H9 (cell line): ENCODE measurements around the gene SCRN3. TPM values are rescaled to one million over a fixed set of nuclear protein-coding genes. Genes with fewer than 3 reads are reported as not detected.
"Not testable (repeated sequence)": the region's sequence is repeated elsewhere in the genome, so short reads cannot be mapped to it uniquely, and the experiment has no call there.

Source experiments
- DNase-seq: peaks from one replicate; pipeline ENCODE4 v3.0.0-alpha.2; 2017
- H2AFZ ChIP-seq: one replicate; pipeline ENCODE4 v1.6.1; 2013; ENCODE audit warnings: mild to moderate bottlenecking, low read length, control low read depth, moderate library complexity
- H2AK5ac ChIP-seq: 2 replicates; pipeline ENCODE4 v1.6.1; 2013; ENCODE audit warnings: low read length, control low read depth, mixed read lengths; ENCODE audit not compliant: insufficient read length
- H2BK120ac ChIP-seq: one replicate; pipeline ENCODE4 v1.6.1; 2013; ENCODE audit warnings: low read depth, mild to moderate bottlenecking, low read length, control low read depth, inconsistent platforms; ENCODE audit not compliant: poor library complexity, severe bottlenecking
- H2BK12ac ChIP-seq: 2 replicates; pipeline ENCODE4 v1.6.1; 2013; ENCODE audit warnings: low read length, control low read depth, mixed read lengths, low read depth; ENCODE audit not compliant: insufficient read length
- H2BK15ac ChIP-seq: 2 replicates; pipeline ENCODE4 v1.6.1; 2013; ENCODE audit warnings: low read depth, low read length, control low read depth
- H2BK20ac ChIP-seq: one replicate; pipeline ENCODE4 v1.6.1; 2013; ENCODE audit warnings: low read depth, mild to moderate bottlenecking, low read length, control low read depth, inconsistent platforms; ENCODE audit not compliant: poor library complexity, severe bottlenecking
- H2BK5ac ChIP-seq: 2 replicates; pipeline ENCODE4 v1.6.1; 2013; ENCODE audit warnings: low read length, control low read depth, mixed read lengths; ENCODE audit not compliant: insufficient read length
- H3K14ac ChIP-seq: 2 replicates; pipeline ENCODE4 v1.6.1; 2013; ENCODE audit warnings: low read length, control low read depth; ENCODE audit not compliant: insufficient read depth
- H3K18ac ChIP-seq: 2 replicates; pipeline ENCODE4 v1.6.1; 2013; ENCODE audit warnings: low read depth, mild to moderate bottlenecking, mixed read lengths, low read length, control low read depth; ENCODE audit not compliant: insufficient read length
- H3K23ac ChIP-seq: 2 replicates; pipeline ENCODE4 v1.6.1; 2013; ENCODE audit warnings: low read length, control low read depth, mixed read lengths, low read depth; ENCODE audit not compliant: insufficient read length
- H3K23me2 ChIP-seq: 2 replicates; pipeline ENCODE4 v1.6.1; 2013; ENCODE audit warnings: low read depth, mild to moderate bottlenecking, mixed read lengths, low read length, control low read depth; ENCODE audit not compliant: insufficient read length, poor library complexity, severe bottlenecking
- H3K27ac ChIP-seq: 2 replicates; pipeline ENCODE4 v1.5.1; 2013; ENCODE audit warnings: low read length, control low read depth, mixed read lengths, low read depth; ENCODE audit not compliant: insufficient read length
- H3K27me3 ChIP-seq: 2 replicates; pipeline ENCODE4 v1.6.1; 2013; ENCODE audit warnings: low read length, control low read depth, inconsistent platforms; ENCODE audit not compliant: insufficient read depth
- H3K4ac ChIP-seq: 2 replicates; pipeline ENCODE4 v1.6.1; 2013; ENCODE audit warnings: low read depth, mild to moderate bottlenecking, control low read depth, inconsistent platforms, low read length, moderate library complexity
- H3K4me1 ChIP-seq: 2 replicates; pipeline ENCODE4 v1.6.1; 2013; ENCODE audit warnings: low read length, control low read depth, inconsistent platforms; ENCODE audit not compliant: insufficient read depth
- H3K4me2 ChIP-seq: 2 replicates; pipeline ENCODE4 v1.6.1; 2013; ENCODE audit warnings: low read length, control low read depth, mixed read lengths; ENCODE audit not compliant: insufficient read length, insufficient read depth
- H3K56ac ChIP-seq: 2 replicates; pipeline ENCODE4 v1.6.1; 2013; ENCODE audit warnings: low read depth, mild to moderate bottlenecking, mixed read lengths, low read length, control low read depth; ENCODE audit not compliant: insufficient read length
- H3K79me1 ChIP-seq: 2 replicates; pipeline ENCODE4 v1.6.1; 2013; ENCODE audit warnings: low read depth, mild to moderate bottlenecking, moderate library complexity, low read length, control low read depth, inconsistent platforms; ENCODE audit not compliant: insufficient read depth, poor library complexity, severe bottlenecking
- H3K79me2 ChIP-seq: 2 replicates; pipeline ENCODE4 v1.6.1; 2013; ENCODE audit warnings: low read length, control low read depth, inconsistent platforms; ENCODE audit not compliant: insufficient read depth
- H3K9ac ChIP-seq: 2 replicates; pipeline ENCODE4 v1.6.1; 2013; ENCODE audit warnings: low read length, control low read depth, mixed read lengths; ENCODE audit not compliant: insufficient read length; ENCODE audit errors: extremely low read depth
- H3K9me3 ChIP-seq: one replicate; pipeline ENCODE4 v1.6.1; 2013; ENCODE audit warnings: low read depth, low read length, inconsistent platforms; ENCODE audit not compliant: control insufficient read depth
- H3T11ph ChIP-seq: one replicate; pipeline ENCODE4 v1.6.1; 2013; ENCODE audit warnings: mild to moderate bottlenecking, low read length, control low read depth, inconsistent platforms
- H4K20me1 ChIP-seq: one replicate; pipeline ENCODE4 v1.6.1; 2013; ENCODE audit not compliant: control insufficient read depth, insufficient read length, insufficient read depth
- H4K5ac ChIP-seq: 2 replicates; pipeline ENCODE4 v1.6.1; 2013; ENCODE audit warnings: low read depth, mild to moderate bottlenecking, mixed read lengths, low read length, control low read depth; ENCODE audit not compliant: insufficient read length
- H4K8ac ChIP-seq: replicated peaks from 2 replicates; pipeline ENCODE4 v1.6.1; 2013; ENCODE audit warnings: low read length, control low read depth, mixed read lengths, low read depth; ENCODE audit not compliant: insufficient read length
- H4K91ac ChIP-seq: 2 replicates; pipeline ENCODE4 v1.6.1; 2013; ENCODE audit warnings: low read depth, mild to moderate bottlenecking, moderate library complexity, mixed read lengths, low read length, control low read depth; ENCODE audit not compliant: insufficient read length
- H3K27ac Mint-ChIP-seq, 3 experiments: 2 replicates in 2 of 3; 3 replicates in 1 of 3; pipeline ENCODE4 v1.8.0; 2020 to 2021; ENCODE audit warnings: mixed read lengths in 3 of 3, mild to moderate bottlenecking in 1 of 3, moderate library complexity in 1 of 3
- H3K27me3 Mint-ChIP-seq: 2 replicates; pipeline ENCODE4 v1.8.0; 2021; ENCODE audit warnings: low read depth, mild to moderate bottlenecking, moderate library complexity, mixed read lengths
- H3K36me3 Mint-ChIP-seq, 3 experiments: 2 replicates in 2 of 3; 3 replicates in 1 of 3; pipeline ENCODE4 v1.8.0; 2020 to 2021; ENCODE audit warnings: low read depth in 3 of 3, mixed read lengths in 3 of 3; ENCODE audit not compliant: insufficient read depth in 1 of 3
- H3K4me1 Mint-ChIP-seq, 2 experiments: 2 replicates each; pipeline ENCODE4 v1.8.0; 2020; ENCODE audit warnings: mixed read lengths in 2 of 2
- H3K4me3 Mint-ChIP-seq, 2 experiments: 2 replicates in 1 of 2; 3 replicates in 1 of 2; pipeline ENCODE4 v1.8.0; 2020 to 2021; ENCODE audit warnings: mild to moderate bottlenecking in 2 of 2, mixed read lengths in 2 of 2, moderate library complexity in 1 of 2
- H3K9me3 Mint-ChIP-seq, 2 experiments: 2 replicates in 1 of 2; 3 replicates in 1 of 2; pipeline ENCODE4 v1.8.0; 2020; ENCODE audit warnings: mild to moderate bottlenecking in 2 of 2, mixed read lengths in 2 of 2, moderate library complexity in 1 of 2
- WGBS: extraction: QIAGEN DNeasy Blood & Tissue Kit; methylation state at CpG from one replicate; pipeline ENCODE4 v1.1.7; 2013; ENCODE audit warnings: missing lambda C conversion rate, low lambda C conversion rate, mixed read lengths; ENCODE audit not compliant: insufficient read length; ENCODE audit errors: extremely low coverage; 5-methylcytosine and 5-hydroxymethylcytosine counted together
- total RNA-seq: library from RNA; stranded (reverse); gene quantifications from 2 replicates; pipeline ENCODE4 v1.2.1, GENCODE V29; 2021
- TF ChIP-seq, protein P1 (sequence below): fragments of 200-600 bp; sonication (generic); conservative IDR thresholded peaks from 3 replicates; pipeline ENCODE4 v1.8.0; 2021; ENCODE audit warnings: antibody characterized with exemption, mild to moderate bottlenecking

SCRN3 gene
- total RNA-seq, 1 experiment from 2014 or later, result 8.7 TPM

DNA sequence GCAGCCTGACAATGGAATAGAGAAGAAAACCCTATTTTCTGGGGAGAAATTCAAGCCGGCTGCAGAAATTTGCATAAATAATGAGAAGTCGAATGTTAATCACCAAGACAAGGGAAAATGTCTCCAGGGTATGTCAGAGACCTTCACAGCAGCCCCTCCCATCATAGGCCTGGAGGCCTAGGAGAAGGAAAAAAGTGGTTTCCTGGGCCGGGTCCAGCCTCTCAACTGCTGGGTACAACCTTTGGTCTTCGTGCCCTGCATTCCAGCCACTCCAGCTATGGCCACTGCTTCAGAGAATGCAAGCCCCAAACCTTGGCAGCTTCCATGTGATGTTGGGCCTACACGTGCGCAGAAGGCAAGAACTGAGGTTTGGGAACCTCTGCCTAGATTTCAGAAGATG is 6.0 kb upstream of the SCRN3 start:
- no peaks in the 10 kb centered on the region for H3K27me3 Mint-ChIP-seq

GRCh38 chr2:174390303-174390702 is 5.2 kb upstream of the SCRN3 start:
- not testable (repeated sequence) for H3K79me1 ChIP-seq, H3K14ac ChIP-seq, H3K79me2 ChIP-seq, H3K4ac ChIP-seq, H3K4me2 ChIP-seq, H3K27me3 ChIP-seq, H2BK120ac ChIP-seq, H4K8ac ChIP-seq, H3K9me3 Mint-ChIP-seq, H3K4me1 ChIP-seq, H2BK12ac ChIP-seq, H4K20me1 ChIP-seq, H2BK20ac ChIP-seq, H3K27me3 Mint-ChIP-seq, H4K91ac ChIP-seq, H2AK5ac ChIP-seq, DNase-seq, H3K27ac ChIP-seq, H3K18ac ChIP-seq, H2AFZ ChIP-seq, H3K23ac ChIP-seq, H3K23me2 ChIP-seq, H2BK15ac ChIP-seq, H3K9me3 ChIP-seq, H3K4me1 Mint-ChIP-seq, H3K27ac Mint-ChIP-seq, H3K36me3 Mint-ChIP-seq, H3T11ph ChIP-seq, H3K56ac ChIP-seq, H4K5ac ChIP-seq, H3K4me3 Mint-ChIP-seq, H2BK5ac ChIP-seq, H3K9ac ChIP-seq
- WGBS, result no CpG with 5 or more reads among the region's 3 CpGs

More for the DNA sequence above, 6.0 kb upstream of the SCRN3 start:
- Histone ChIP-seq H3K27me3 (no peaks in the 10 kb centered on the region), H3K56ac (no peak overlapping the region), H3K79me2 (no peaks in the 10 kb centered on the region), H2BK12ac (no peak overlapping the region), H4K20me1 (no peaks in the 10 kb centered on the region), H2BK20ac (no peak overlapping the region), H3T11ph (no peak overlapping the region), H3K9ac (no peak overlapping the region), H3K4me2 (no peak overlapping the region), H3K4ac (no peak overlapping the region), H3K79me1 (peaks cover 2% of the 10 kb centered on the region), H3K9me3 (no peaks in the 10 kb centered on the region), H3K27ac (no peak overlapping the region), H3K18ac (no peak overlapping the region), H2BK120ac (no peak overlapping the region), H3K23ac (no peak overlapping the region), H3K23me2 (no peaks in the 10 kb centered on the region), H2BK15ac (no peak overlapping the region), H4K8ac (no peak overlapping the region), H2BK5ac (no peak overlapping the region), H4K91ac (no peak overlapping the region), H3K14ac (no peak overlapping the region), H3K4me1 (no peaks in the 10 kb centered on the region), H2AFZ (no peak overlapping the region), H2AK5ac (no peak overlapping the region), H4K5ac (no peak overlapping the region)
- no peak for DNase-seq
- TF ChIP-seq, protein P1, sequence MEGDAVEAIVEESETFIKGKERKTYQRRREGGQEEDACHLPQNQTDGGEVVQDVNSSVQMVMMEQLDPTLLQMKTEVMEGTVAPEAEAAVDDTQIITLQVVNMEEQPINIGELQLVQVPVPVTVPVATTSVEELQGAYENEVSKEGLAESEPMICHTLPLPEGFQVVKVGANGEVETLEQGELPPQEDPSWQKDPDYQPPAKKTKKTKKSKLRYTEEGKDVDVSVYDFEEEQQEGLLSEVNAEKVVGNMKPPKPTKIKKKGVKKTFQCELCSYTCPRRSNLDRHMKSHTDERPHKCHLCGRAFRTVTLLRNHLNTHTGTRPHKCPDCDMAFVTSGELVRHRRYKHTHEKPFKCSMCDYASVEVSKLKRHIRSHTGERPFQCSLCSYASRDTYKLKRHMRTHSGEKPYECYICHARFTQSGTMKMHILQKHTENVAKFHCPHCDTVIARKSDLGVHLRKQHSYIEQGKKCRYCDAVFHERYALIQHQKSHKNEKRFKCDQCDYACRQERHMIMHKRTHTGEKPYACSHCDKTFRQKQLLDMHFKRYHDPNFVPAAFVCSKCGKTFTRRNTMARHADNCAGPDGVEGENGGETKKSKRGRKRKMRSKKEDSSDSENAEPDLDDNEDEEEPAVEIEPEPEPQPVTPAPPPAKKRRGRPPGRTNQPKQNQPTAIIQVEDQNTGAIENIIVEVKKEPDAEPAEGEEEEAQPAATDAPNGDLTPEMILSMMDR, result no peak
- H3K4me1 Mint-ChIP-seq, result peaks cover 4 to 5% of the 10 kb centered on the region in 2 experiments
- WGBS, result no CpG with 5 or more reads among the region's 6 CpGs
- H3K4me3 Mint-ChIP-seq, result no peak overlapping the region
- peaks cover 2 to 8% (median 4%) of the 10 kb centered on the region in 3 experiments; a peak in 5 of 7 replicates for H3K36me3 Mint-ChIP-seq
- no peaks in the 10 kb centered on the region for H3K9me3 Mint-ChIP-seq
- H3K27ac Mint-ChIP-seq, result no peak overlapping the region
